Measurements from ENCODE around the gene RDH16. TPM values are rescaled to one million over a fixed set of nuclear protein-coding genes. Genes with fewer than 3 reads are reported as not detected.
A peak's percentile ranks its signal among the peaks of the same experiment; 100 is the strongest.

Gene RDH16
- total RNA-seq, 2 experiments from 2014 or later, result 0.30 to 0.34 TPM

GRCh38 chr12:56998981-56999380 lies 41.6 kb upstream of the RDH16 start:
- Histone ChIP-seq H3K36me3 (ENCODE audit: insufficient read depth, low read length) (peaks cover 52% of the 10 kb centered on the region), H3K4me3 (ENCODE audit: low read length) (no peak overlapping the region), H3K9me3 (ENCODE audit: control insufficient read depth in 1 of 2, insufficient read depth in 1 of 2, low read length in 2 of 2) (no peaks in the 10 kb centered on the region), H3K27ac (ENCODE audit: low read depth in 1 of 2, low read length in 2 of 2) (no peak overlapping the region), H3K27me3 (ENCODE audit: control insufficient read depth in 1 of 2, insufficient read depth in 2 of 2, low read length in 2 of 2) (no peaks in the 10 kb centered on the region), H3K4me1 (ENCODE audit: insufficient read depth, low read length) (peaks cover 21% of the 10 kb centered on the region)
- ATAC-seq (ENCODE audit: poor library complexity) (no peak), DNase-seq (peak in 1 of 14 experiments; percentile 20)
- H3K27ac Mint-ChIP-seq, result no peak overlapping the region
- no peak for TF ChIP-seq CTCF (IDR thresholded peaks at IDR 0.05)
- ChIA-PET POLR2A (no interaction called here), CTCF (no interaction called here)
- H3K27me3 Mint-ChIP-seq, result no peaks in the 10 kb centered on the region
- no peak overlapping the region for H3K4me3 Mint-ChIP-seq
- peaks cover 75% of the 10 kb centered on the region for H3K36me3 Mint-ChIP-seq (ENCODE audit: low read depth)
- H3K9me3 Mint-ChIP-seq, result no peaks in the 10 kb centered on the region
- intact Hi-C loops (cut with DNase I, micrococcal nuclease), result no loop called here
- peaks cover 35% of the 10 kb centered on the region for H3K4me1 Mint-ChIP-seq (ENCODE audit: low read depth)

GRCh38 chr12:56998316-56998715 lies 40.9 kb upstream of the RDH16 start:
- TF ChIP-seq CTCF (IDR thresholded peaks at IDR 0.05), result no peak
- Mint-ChIP-seq H3K4me3 (no peak overlapping the region), H3K27me3 (no peaks in the 10 kb centered on the region), H3K9me3 (no peaks in the 10 kb centered on the region), H3K36me3 (ENCODE audit: low read depth) (peaks cover 68% of the 10 kb centered on the region), H3K4me1 (ENCODE audit: low read depth) (peaks cover 31% of the 10 kb centered on the region), H3K27ac (no peak overlapping the region)
- Histone ChIP-seq H3K4me3 (ENCODE audit: low read length) (no peak overlapping the region), H3K27ac (ENCODE audit: low read depth in 1 of 2, low read length in 2 of 2) (no peak overlapping the region), H3K9me3 (ENCODE audit: control insufficient read depth in 1 of 2, insufficient read depth in 1 of 2, low read length in 2 of 2) (no peaks in the 10 kb centered on the region), H3K27me3 (ENCODE audit: control insufficient read depth in 1 of 2, insufficient read depth in 2 of 2, low read length in 2 of 2) (no peaks in the 10 kb centered on the region), H3K36me3 (ENCODE audit: insufficient read depth, low read length) (peaks cover 45% of the 10 kb centered on the region), H3K4me1 (ENCODE audit: insufficient read depth, low read length) (peaks cover 21% of the 10 kb centered on the region)
- intact Hi-C loops (cut with DNase I, micrococcal nuclease), result no loop called here
- POLR2A ChIA-PET, result no interaction called here
- no peak for DNase-seq
- ATAC-seq (ENCODE audit: poor library complexity), result no peak
- CTCF ChIA-PET, result no interaction called here

GRCh38 chr12:56996793-56997545 lies 39.6 kb upstream of the RDH16 start:
- intact Hi-C loops (cut with DNase I, micrococcal nuclease), result no loop called here
- Mint-ChIP-seq H3K4me1 (ENCODE audit: low read depth) (peaks cover 31% of the 10 kb centered on the region), H3K36me3 (ENCODE audit: low read depth) (peaks cover 54% of the 10 kb centered on the region), H3K27me3 (no peaks in the 10 kb centered on the region), H3K4me3 (no peak overlapping the region), H3K9me3 (no peaks in the 10 kb centered on the region), H3K27ac (no peak overlapping the region)
- Histone ChIP-seq H3K27ac (ENCODE audit: low read depth in 1 of 2, low read length in 2 of 2) (no peak overlapping the region), H3K4me3 (ENCODE audit: low read length) (no peak overlapping the region), H3K27me3 (ENCODE audit: control insufficient read depth in 1 of 2, insufficient read depth in 2 of 2, low read length in 2 of 2) (no peaks in the 10 kb centered on the region), H3K36me3 (ENCODE audit: insufficient read depth, low read length) (peaks cover 32% of the 10 kb centered on the region), H3K4me1 (ENCODE audit: insufficient read depth, low read length) (peaks cover 18% of the 10 kb centered on the region), H3K9me3 (ENCODE audit: control insufficient read depth in 1 of 2, insufficient read depth in 1 of 2, low read length in 2 of 2) (no peaks in the 10 kb centered on the region)
- CTCF ChIA-PET, result no interaction called here
- DNase-seq, result peak in 1 of 14 experiments; percentile 6
- TF ChIP-seq CTCF (IDR thresholded peaks at IDR 0.05), result no peak
- POLR2A ChIA-PET, result no interaction called here
- no peak for ATAC-seq (ENCODE audit: poor library complexity)
